Stimulated activated CD4-positive, alpha-beta T cell treated with anti-CD3 and anti-CD28 coated beads, Interleukin-2, amount 100 ng/mL, for 24 hours (primary cell): ENCODE data around the gene DLG3.
A peak's percentile ranks its signal among the peaks of the same experiment; 100 is the strongest.
"Not testable (repeated sequence)": the region's sequence is repeated elsewhere in the genome, so short reads cannot be mapped to it uniquely, and the experiment has no call there.

Experiments
- DNase-seq, 2 donors: peaks; one replicate each; pipeline ENCODE4 v3.0.0-alpha.2; 2020

DLG3 gene

GRCh38 chrX:70476934-70477733 lies 32.5 kb downstream of the DLG3 start:
- no peak for DNase-seq

GRCh38 chrX:70477734-70478075 lies 33.1 kb downstream of the DLG3 start:
- DNase-seq, result no peak

- no peak for DNase-seq
Measured at GRCh38 chrX:70478526-70479245, 34.1 kb downstream of the DLG3 start.

- no peak for DNase-seq
Measured at GRCh38 chrX:70479247-70479921, 34.7 kb downstream of the DLG3 start.

GRCh38 chrX:70479922-70480659 lies 35.5 kb downstream of the DLG3 start:
- no peak for DNase-seq

- DNase-seq, result no peak
Measured at GRCh38 chrX:70480660-70481018, 36.0 kb downstream of the DLG3 start.

GRCh38 chrX:70481471-70482270 lies 37.0 kb downstream of the DLG3 start:
- DNase-seq, result no peak

GRCh38 chrX:70482300-70482699 lies 37.7 kb downstream of the DLG3 start:
- no peak for DNase-seq

- DNase-seq, result no peak
Measured at GRCh38 chrX:70485466-70485865, 40.8 kb downstream of the DLG3 start.

- no peak for DNase-seq
Measured at GRCh38 chrX:70488856-70489255, 44.2 kb downstream of the DLG3 start.

- DNase-seq, result no peak
Measured at GRCh38 chrX:70494441-70494840, 49.8 kb downstream of the DLG3 start.

- DNase-seq, result no peak
Measured at GRCh38 chrX:70496491-70496890, 51.9 kb downstream of the DLG3 start.

- DNase-seq, result no peak
Measured at GRCh38 chrX:70497026-70497425, 52.4 kb downstream of the DLG3 start.

- no peak for DNase-seq
Measured at GRCh38 chrX:70498129-70498528, 53.5 kb downstream of the DLG3 start.

GRCh38 chrX:70500826-70501225 lies 56.2 kb downstream of the DLG3 start:
- no peak for DNase-seq

GRCh38 chrX:70504772-70505450 lies 60.3 kb downstream of the DLG3 start:
- peak; percentile 12 to 22 for DNase-seq

GRCh38 chrX:70505451-70505841 lies 60.8 kb downstream of the DLG3 start:
- DNase-seq, result no peak

GRCh38 chrX:70508296-70508911 lies 63.8 kb downstream of the DLG3 start:
- DNase-seq, result peak in 1 of 2 donors; percentile 8

GRCh38 chrX:70509078-70509477 lies 64.4 kb downstream of the DLG3 start:
- no peak for DNase-seq

GRCh38 chrX:70515270-70515669 lies 70.6 kb downstream of the DLG3 start:
- DNase-seq, result not testable (repeated sequence)

- DNase-seq, result not testable (repeated sequence)
Measured at GRCh38 chrX:70515692-70516091, 71.1 kb downstream of the DLG3 start.
